C4-2B (cell line): ENCODE results near the gene OAF.

Source experiments
- CTCF ChIP-seq: fragments of 450-650 bp; conservative IDR thresholded peaks from 2 replicates; pipeline ENCODE4 v1.5.1; 2017; ENCODE audit warnings: mild to moderate bottlenecking
- ZFX ChIP-seq: fragments of 450-650 bp; IDR thresholded peaks from 2 replicates; pipeline ENCODE4 v1.6.1; 2017

GRCh38 chr11:120173019-120173705, 37.7 kb upstream of the OAF start:
- TF ChIP-seq CTCF (no peak), ZFX (no peak)
